HFFc6 (cell line): ENCODE measurements around the gene MASP1. TPM values are rescaled to one million over a fixed set of nuclear protein-coding genes. Genes with fewer than 3 reads are reported as not detected.
A peak's percentile ranks its signal among the peaks of the same experiment; 100 is the strongest.

Source experiments
- DNase-seq: peaks from one replicate; pipeline ENCODE4 v3.0.0-alpha.2; 2018
- H3K27ac Mint-ChIP-seq: 2 replicates; pipeline ENCODE4 v1.8.0; 2020; ENCODE audit warnings: mild to moderate bottlenecking, mixed read lengths
- H3K27me3 Mint-ChIP-seq: 2 replicates; pipeline ENCODE4 v1.8.0; 2021; ENCODE audit warnings: mild to moderate bottlenecking, moderate library complexity, mixed read lengths; ENCODE audit not compliant: insufficient read depth
- H3K36me3 Mint-ChIP-seq: 2 replicates; pipeline ENCODE4 v1.8.0; 2021; ENCODE audit warnings: low read depth, mixed read lengths
- H3K4me1 Mint-ChIP-seq: 2 replicates; pipeline ENCODE4 v1.8.0; 2020; ENCODE audit warnings: low read depth, mixed read lengths
- H3K4me3 Mint-ChIP-seq: 2 replicates; pipeline ENCODE4 v1.8.0; 2020; ENCODE audit warnings: mild to moderate bottlenecking, moderate library complexity, mixed read lengths
- H3K9me3 Mint-ChIP-seq: 2 replicates; pipeline ENCODE4 v1.8.0; 2020; ENCODE audit warnings: mild to moderate bottlenecking, mixed read lengths
- long read RNA-seq: library from polyadenylated mRNA; unstranded; transcript quantifications from one replicate; pipeline ENCODE4 v2.0.0, GENCODE V29; 2019
- total RNA-seq, 6 experiments: library from RNA; stranded (reverse); fragmentation: NEBNext Ultra II Directional; extraction: Animal tissue kit (Norgen Biotek cat#: 25700); gene quantifications; 2 replicates in 1 of 6; 3 replicates in 5 of 6; pipeline ENCODE4 v1.2.3, GENCODE V29; 2021
- TF ChIP-seq, protein P1 (sequence below): fragments of 200-600 bp; sonication (generic); IDR thresholded peaks from 2 replicates; pipeline ENCODE4 v1.5.0; 2021; ENCODE audit warnings: antibody characterized with exemption, mild to moderate bottlenecking

The MASP1 gene, protein sequence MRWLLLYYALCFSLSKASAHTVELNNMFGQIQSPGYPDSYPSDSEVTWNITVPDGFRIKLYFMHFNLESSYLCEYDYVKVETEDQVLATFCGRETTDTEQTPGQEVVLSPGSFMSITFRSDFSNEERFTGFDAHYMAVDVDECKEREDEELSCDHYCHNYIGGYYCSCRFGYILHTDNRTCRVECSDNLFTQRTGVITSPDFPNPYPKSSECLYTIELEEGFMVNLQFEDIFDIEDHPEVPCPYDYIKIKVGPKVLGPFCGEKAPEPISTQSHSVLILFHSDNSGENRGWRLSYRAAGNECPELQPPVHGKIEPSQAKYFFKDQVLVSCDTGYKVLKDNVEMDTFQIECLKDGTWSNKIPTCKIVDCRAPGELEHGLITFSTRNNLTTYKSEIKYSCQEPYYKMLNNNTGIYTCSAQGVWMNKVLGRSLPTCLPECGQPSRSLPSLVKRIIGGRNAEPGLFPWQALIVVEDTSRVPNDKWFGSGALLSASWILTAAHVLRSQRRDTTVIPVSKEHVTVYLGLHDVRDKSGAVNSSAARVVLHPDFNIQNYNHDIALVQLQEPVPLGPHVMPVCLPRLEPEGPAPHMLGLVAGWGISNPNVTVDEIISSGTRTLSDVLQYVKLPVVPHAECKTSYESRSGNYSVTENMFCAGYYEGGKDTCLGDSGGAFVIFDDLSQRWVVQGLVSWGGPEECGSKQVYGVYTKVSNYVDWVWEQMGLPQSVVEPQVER
- 100 to 1,000 TPM in 3 of 6 experiments, 10 to 100 TPM in 3; 31.5 to 133 (median 101) TPM for total RNA-seq
- long read RNA-seq, full-length matches to known transcripts, result 15 of 34 reads
- long read RNA-seq, partial matches to known transcripts, result 8 of 34 reads
- long read RNA-seq, other reads (novel, unspliced or antisense), result 11 of 34 reads

DNA sequence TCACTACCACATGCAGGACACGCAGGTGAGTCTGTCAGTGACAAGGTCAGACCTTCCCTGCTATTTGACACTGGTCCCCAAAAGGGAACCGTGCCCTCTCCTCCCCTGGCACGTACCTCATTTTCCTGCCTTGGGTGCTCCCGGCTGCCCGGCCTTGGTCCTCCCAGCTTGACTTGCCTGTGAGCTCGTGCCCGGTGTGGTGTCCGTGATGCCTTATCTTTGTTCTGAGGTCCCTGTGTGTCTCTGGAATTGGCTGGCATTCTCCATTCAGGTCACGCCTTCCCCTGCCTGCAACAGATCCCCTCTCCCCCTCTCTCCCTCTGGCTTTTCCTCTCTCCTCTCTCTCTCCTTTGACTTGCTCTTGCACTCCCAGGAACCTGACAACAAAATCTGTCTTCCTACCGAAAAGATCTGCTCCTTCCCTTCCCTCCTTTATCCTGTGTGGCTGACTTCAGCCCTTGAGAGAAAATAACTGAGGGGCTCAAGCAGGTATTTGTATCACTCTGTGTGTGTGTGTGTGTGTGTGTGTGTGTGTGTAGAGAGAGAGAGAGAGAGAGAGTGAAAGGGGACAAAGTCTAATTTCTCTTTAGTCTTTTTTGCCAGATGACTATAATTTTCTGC is at the start of gene MASP1:
MASP1 (minus strand) TSS at position 226 of the 621 bp plus-strand sequence; CDS start at position 121, 105 bp downstream.
- Mint-ChIP-seq H3K4me3 (peak within 1 kb of the TSS; percentile 93), H3K36me3 (peaks cover 16% of the 10 kb centered on the region; the same call in 1 of the 2 replicates), H3K27ac (peak within 1 kb of the TSS; percentile 94), H3K4me1 (peaks cover 87% of the 10 kb centered on the region), H3K9me3 (no peaks in the 10 kb centered on the region), H3K27me3 (no peaks in the 10 kb centered on the region; the same call in 1 of the 2 replicates)
- peak; percentile 35 for DNase-seq
- TF ChIP-seq, protein P1, sequence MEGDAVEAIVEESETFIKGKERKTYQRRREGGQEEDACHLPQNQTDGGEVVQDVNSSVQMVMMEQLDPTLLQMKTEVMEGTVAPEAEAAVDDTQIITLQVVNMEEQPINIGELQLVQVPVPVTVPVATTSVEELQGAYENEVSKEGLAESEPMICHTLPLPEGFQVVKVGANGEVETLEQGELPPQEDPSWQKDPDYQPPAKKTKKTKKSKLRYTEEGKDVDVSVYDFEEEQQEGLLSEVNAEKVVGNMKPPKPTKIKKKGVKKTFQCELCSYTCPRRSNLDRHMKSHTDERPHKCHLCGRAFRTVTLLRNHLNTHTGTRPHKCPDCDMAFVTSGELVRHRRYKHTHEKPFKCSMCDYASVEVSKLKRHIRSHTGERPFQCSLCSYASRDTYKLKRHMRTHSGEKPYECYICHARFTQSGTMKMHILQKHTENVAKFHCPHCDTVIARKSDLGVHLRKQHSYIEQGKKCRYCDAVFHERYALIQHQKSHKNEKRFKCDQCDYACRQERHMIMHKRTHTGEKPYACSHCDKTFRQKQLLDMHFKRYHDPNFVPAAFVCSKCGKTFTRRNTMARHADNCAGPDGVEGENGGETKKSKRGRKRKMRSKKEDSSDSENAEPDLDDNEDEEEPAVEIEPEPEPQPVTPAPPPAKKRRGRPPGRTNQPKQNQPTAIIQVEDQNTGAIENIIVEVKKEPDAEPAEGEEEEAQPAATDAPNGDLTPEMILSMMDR, result no peak

DNA sequence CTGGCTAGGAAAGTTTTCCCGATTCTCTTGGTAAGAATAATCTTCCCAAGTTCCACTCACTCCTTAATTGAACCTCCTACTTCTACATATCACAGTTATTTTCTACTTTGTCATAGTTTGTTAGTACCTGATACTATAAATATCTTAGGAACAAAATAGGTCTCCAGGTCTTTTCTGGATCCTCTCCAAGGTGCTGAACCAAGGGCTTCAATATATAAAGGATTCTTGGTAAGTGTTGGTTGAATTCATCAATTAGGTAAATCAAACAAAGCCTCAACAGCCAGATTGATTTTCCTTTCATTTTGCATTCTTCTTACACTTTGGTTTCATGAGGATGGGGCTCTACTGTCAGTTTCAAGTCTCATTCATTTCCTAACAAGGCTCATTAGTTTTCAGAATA is 49.0 kb upstream of the MASP1 start:
- TF ChIP-seq, protein P1, result no peak
- Mint-ChIP-seq H3K4me3 (no peak overlapping the region), H3K27me3 (peaks cover 8% of the 10 kb centered on the region), H3K9me3 (no peaks in the 10 kb centered on the region), H3K36me3 (no peaks in the 10 kb centered on the region), H3K4me1 (no peaks in the 10 kb centered on the region), H3K27ac (no peak overlapping the region)
- no peak for DNase-seq

DNA sequence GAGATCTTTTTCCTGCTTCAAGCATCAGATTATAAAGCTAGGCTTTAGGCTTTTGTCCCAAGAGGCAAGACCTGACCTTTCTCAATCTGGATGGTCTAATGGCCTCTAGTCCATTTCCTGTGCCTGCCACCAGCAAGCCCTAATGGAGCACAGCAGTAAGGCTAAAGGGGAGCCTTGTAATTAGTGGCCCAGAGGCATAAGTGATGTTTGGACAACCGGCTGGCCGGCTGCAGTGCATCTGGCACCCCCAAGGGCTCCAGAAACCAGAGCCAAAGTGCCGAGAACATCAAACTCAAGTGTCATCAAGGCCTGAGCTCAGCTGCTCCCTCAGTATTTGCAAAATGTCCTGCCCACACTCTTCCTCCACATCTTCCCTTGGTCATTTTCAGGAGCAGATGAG is 44.8 kb upstream of the MASP1 start:
- DNase-seq, result no peak
- H3K36me3 Mint-ChIP-seq, result no peaks in the 10 kb centered on the region
- no peak overlapping the region for H3K27ac Mint-ChIP-seq
- TF ChIP-seq, protein P1, result no peak
- H3K27me3 Mint-ChIP-seq, result peaks cover 16% of the 10 kb centered on the region
- H3K4me1 Mint-ChIP-seq, result no peaks in the 10 kb centered on the region
- H3K9me3 Mint-ChIP-seq, result no peaks in the 10 kb centered on the region
- H3K4me3 Mint-ChIP-seq, result no peak overlapping the region

DNA sequence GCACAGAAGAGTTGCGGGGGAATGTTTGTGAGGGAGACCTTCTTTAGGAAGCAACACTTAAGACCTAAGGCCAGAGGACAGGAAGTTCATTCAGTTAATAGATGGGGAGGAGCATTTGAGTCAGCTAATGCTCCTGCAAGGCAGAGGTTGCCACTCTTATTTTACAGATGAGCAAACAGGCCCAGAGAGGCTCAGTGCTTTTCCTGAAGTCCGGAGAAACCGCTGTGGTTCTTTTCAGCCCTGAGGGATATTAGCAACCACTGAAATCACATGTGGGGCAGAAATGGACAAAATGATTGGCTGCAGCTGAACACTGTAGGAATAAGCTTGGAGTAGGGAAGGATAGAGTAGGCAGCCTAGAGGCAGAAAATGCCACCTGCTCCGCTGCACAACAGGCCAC is 43.4 kb upstream of the MASP1 start:
- H3K27ac Mint-ChIP-seq, result no peak overlapping the region
- H3K9me3 Mint-ChIP-seq, result no peaks in the 10 kb centered on the region
- H3K4me3 Mint-ChIP-seq, result no peak overlapping the region
- TF ChIP-seq, protein P1, result no peak
- H3K36me3 Mint-ChIP-seq, result no peaks in the 10 kb centered on the region
- H3K4me1 Mint-ChIP-seq, result no peaks in the 10 kb centered on the region
- no peak for DNase-seq
- peaks cover 13% of the 10 kb centered on the region for H3K27me3 Mint-ChIP-seq

DNA sequence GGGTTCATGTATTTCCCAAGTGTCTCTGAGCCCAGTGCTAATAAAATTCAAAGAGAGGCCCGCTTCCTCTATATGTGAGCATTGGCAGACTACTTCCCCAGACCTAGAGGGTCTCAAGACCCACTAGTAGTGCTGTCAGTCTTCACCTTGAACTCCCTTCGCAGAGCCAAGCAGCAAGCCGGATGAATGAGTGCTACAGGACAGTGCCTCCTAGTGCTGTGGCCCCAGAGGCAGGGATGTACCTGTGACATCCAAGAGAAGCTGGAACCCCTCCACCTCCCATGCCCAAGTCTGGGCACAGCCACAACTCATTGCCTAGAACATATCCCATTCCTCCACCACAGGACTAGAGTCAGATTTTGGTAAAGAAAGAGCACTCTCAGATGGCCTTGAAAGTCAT is 37.2 kb upstream of the MASP1 start:
- DNase-seq, result no peak
- TF ChIP-seq, protein P1, result no peak
- peaks cover 10% of the 10 kb centered on the region for H3K27me3 Mint-ChIP-seq
- H3K4me3 Mint-ChIP-seq, result no peak overlapping the region
- H3K27ac Mint-ChIP-seq, result no peak overlapping the region
- no peaks in the 10 kb centered on the region for H3K4me1 Mint-ChIP-seq
- no peaks in the 10 kb centered on the region for H3K36me3 Mint-ChIP-seq
- no peaks in the 10 kb centered on the region for H3K9me3 Mint-ChIP-seq
